Measurements from ENCODE around the gene PLCH1.
"Not testable (repeated sequence)": the region's sequence is repeated elsewhere in the genome, so short reads cannot be mapped to it uniquely, and the experiment has no call there.

Gene PLCH1

GRCh38 chr3:155407331-155407730, 337.5 kb downstream of the PLCH1 start:
- no peak for DNase-seq

- DNase-seq = no peak
Observed at GRCh38 chr3:155404486-155404885, 340.4 kb downstream of the PLCH1 start.

- no peak for DNase-seq
Observed at GRCh38 chr3:155402656-155403055, 342.2 kb downstream of the PLCH1 start.

GRCh38 chr3:155398046-155398445, 346.8 kb downstream of the PLCH1 start:
- DNase-seq = no peak

GRCh38 chr3:155394896-155395295, 350.0 kb downstream of the PLCH1 start:
- DNase-seq = not testable (repeated sequence)

- DNase-seq = no peak
Observed at GRCh38 chr3:155394240-155394639, 350.6 kb downstream of the PLCH1 start.

GRCh38 chr3:155393316-155393715, 351.6 kb downstream of the PLCH1 start:
- no peak for DNase-seq

- no peak for DNase-seq
Observed at GRCh38 chr3:155392138-155392537, 352.7 kb downstream of the PLCH1 start.

GRCh38 chr3:155391551-155391958, 353.3 kb downstream of the PLCH1 start:
- DNase-seq = no peak

GRCh38 chr3:155391104-155391503, 353.8 kb downstream of the PLCH1 start:
- no peak for DNase-seq

- DNase-seq = no peak
Observed at GRCh38 chr3:155390351-155390750, 354.5 kb downstream of the PLCH1 start.

GRCh38 chr3:155388417-155388816, 356.5 kb downstream of the PLCH1 start:
- DNase-seq = no peak

GRCh38 chr3:155387571-155387970, 357.3 kb downstream of the PLCH1 start:
- DNase-seq = no peak

- no peak for DNase-seq
Observed at GRCh38 chr3:155386919-155387318, 358.0 kb downstream of the PLCH1 start.

- no peak for DNase-seq
Observed at GRCh38 chr3:155385896-155386625, 358.8 kb downstream of the PLCH1 start.

GRCh38 chr3:155382396-155383042, 362.4 kb downstream of the PLCH1 start:
- peak; percentile 59 for DNase-seq

- DNase-seq = no peak
Observed at GRCh38 chr3:155377847-155378246, 367.0 kb downstream of the PLCH1 start.

- no peak for DNase-seq
Observed at GRCh38 chr3:155377071-155377470, 367.8 kb downstream of the PLCH1 start.

GRCh38 chr3:155372281-155372680, 372.6 kb downstream of the PLCH1 start:
- DNase-seq = no peak

GRCh38 chr3:155370764-155371503, 373.9 kb downstream of the PLCH1 start:
- DNase-seq = no peak

GRCh38 chr3:155370198-155370597, 374.7 kb downstream of the PLCH1 start:
- DNase-seq = no peak

- no peak for DNase-seq
Observed at GRCh38 chr3:155369735-155370134, 375.1 kb downstream of the PLCH1 start.

- no peak for DNase-seq
Observed at GRCh38 chr3:155369244-155369643, 375.6 kb downstream of the PLCH1 start.

- DNase-seq = no peak
Observed at GRCh38 chr3:155368786-155369185, 376.1 kb downstream of the PLCH1 start.

All from activated CD8-positive, alpha-beta memory T cell treated with anti-CD3 and anti-CD28 coated beads, Interleukin-2, amount 50 U/mL, for 48 hours (primary cell).